HEK293 (cell line): ENCODE data around the gene RNF144A.

Experiments
- KLF1 ChIP-seq: fragments of 450-650 bp; formaldehyde crosslinking; IDR thresholded peaks from 2 replicates; pipeline ENCODE4 v1.5.1; 2016; ENCODE audit warnings: missing biosample characterization, missing genetic modification characterization
- REST ChIP-seq: fragments of 450-650 bp; formaldehyde crosslinking; IDR thresholded peaks from 2 replicates; pipeline ENCODE4 v1.5.1; 2016; ENCODE audit warnings: missing biosample characterization, missing genetic modification characterization
- SCRT1 ChIP-seq: fragments of 450-650 bp; formaldehyde crosslinking; IDR thresholded peaks from 2 replicates; pipeline ENCODE4 v1.5.1; 2016; ENCODE audit warnings: missing biosample characterization, missing genetic modification characterization, borderline replicate concordance
- ZBTB21 ChIP-seq: fragments of 450-650 bp; formaldehyde crosslinking; IDR thresholded peaks from 2 replicates; pipeline ENCODE4 v1.5.1; 2017; ENCODE audit warnings: missing biosample characterization, missing genetic modification characterization
- ZBTB7A ChIP-seq: fragments of 450-650 bp; formaldehyde crosslinking; IDR thresholded peaks from 2 replicates; pipeline ENCODE4 v1.5.1; 2016; ENCODE audit warnings: low read depth, missing biosample characterization, missing genetic modification characterization
- ZNF211 ChIP-seq: fragments of 450-650 bp; formaldehyde crosslinking; IDR thresholded peaks from 2 replicates; pipeline ENCODE4 v1.5.1; 2016; ENCODE audit warnings: low read depth, missing biosample characterization, missing genetic modification characterization
- ZNF292 ChIP-seq: fragments of 450-650 bp; formaldehyde crosslinking; IDR thresholded peaks from 2 replicates; pipeline ENCODE4 v1.5.1; 2016; ENCODE audit warnings: low read depth, missing biosample characterization, missing genetic modification characterization, borderline replicate concordance
- ZNF501 ChIP-seq: fragments of 450-650 bp; formaldehyde crosslinking; IDR thresholded peaks from 2 replicates; pipeline ENCODE4 v1.5.1; 2016; ENCODE audit warnings: missing biosample characterization, missing genetic modification characterization
- TF ChIP-seq, protein P1 (sequence below): fragments of 450-650 bp; formaldehyde crosslinking; IDR thresholded peaks from 2 replicates; pipeline ENCODE4 v1.5.1; 2016; ENCODE audit warnings: missing biosample characterization, missing genetic modification characterization
- TF ChIP-seq, protein P2 (sequence below): fragments of 450-650 bp; formaldehyde crosslinking; IDR thresholded peaks from 2 replicates; pipeline ENCODE4 v1.5.1; 2017; ENCODE audit warnings: missing biosample characterization, missing genetic modification characterization

GRCh38 chr2:6876309-6876708 is 40.9 kb upstream of the RNF144A start:
- TF ChIP-seq, protein P1, sequence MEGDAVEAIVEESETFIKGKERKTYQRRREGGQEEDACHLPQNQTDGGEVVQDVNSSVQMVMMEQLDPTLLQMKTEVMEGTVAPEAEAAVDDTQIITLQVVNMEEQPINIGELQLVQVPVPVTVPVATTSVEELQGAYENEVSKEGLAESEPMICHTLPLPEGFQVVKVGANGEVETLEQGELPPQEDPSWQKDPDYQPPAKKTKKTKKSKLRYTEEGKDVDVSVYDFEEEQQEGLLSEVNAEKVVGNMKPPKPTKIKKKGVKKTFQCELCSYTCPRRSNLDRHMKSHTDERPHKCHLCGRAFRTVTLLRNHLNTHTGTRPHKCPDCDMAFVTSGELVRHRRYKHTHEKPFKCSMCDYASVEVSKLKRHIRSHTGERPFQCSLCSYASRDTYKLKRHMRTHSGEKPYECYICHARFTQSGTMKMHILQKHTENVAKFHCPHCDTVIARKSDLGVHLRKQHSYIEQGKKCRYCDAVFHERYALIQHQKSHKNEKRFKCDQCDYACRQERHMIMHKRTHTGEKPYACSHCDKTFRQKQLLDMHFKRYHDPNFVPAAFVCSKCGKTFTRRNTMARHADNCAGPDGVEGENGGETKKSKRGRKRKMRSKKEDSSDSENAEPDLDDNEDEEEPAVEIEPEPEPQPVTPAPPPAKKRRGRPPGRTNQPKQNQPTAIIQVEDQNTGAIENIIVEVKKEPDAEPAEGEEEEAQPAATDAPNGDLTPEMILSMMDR (tag by site-specific recombination): no peak
- TF ChIP-seq SCRT1 (tag by site-specific recombination) (no peak), REST (tag by site-specific recombination) (no peak), ZBTB21 (tag by site-specific recombination) (no peak), ZNF501 (tag by site-specific recombination) (no peak), ZNF211 (tag by site-specific recombination) (no peak), KLF1 (no peak), ZBTB7A (tag by site-specific recombination) (no peak), ZNF292 (tag by site-specific recombination) (no peak)
- TF ChIP-seq, protein P2, sequence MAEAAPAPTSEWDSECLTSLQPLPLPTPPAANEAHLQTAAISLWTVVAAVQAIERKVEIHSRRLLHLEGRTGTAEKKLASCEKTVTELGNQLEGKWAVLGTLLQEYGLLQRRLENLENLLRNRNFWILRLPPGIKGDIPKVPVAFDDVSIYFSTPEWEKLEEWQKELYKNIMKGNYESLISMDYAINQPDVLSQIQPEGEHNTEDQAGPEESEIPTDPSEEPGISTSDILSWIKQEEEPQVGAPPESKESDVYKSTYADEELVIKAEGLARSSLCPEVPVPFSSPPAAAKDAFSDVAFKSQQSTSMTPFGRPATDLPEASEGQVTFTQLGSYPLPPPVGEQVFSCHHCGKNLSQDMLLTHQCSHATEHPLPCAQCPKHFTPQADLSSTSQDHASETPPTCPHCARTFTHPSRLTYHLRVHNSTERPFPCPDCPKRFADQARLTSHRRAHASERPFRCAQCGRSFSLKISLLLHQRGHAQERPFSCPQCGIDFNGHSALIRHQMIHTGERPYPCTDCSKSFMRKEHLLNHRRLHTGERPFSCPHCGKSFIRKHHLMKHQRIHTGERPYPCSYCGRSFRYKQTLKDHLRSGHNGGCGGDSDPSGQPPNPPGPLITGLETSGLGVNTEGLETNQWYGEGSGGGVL (tag by site-specific recombination): no peak
